Measurements from ENCODE around the gene ZDHHC3.

DNA sequence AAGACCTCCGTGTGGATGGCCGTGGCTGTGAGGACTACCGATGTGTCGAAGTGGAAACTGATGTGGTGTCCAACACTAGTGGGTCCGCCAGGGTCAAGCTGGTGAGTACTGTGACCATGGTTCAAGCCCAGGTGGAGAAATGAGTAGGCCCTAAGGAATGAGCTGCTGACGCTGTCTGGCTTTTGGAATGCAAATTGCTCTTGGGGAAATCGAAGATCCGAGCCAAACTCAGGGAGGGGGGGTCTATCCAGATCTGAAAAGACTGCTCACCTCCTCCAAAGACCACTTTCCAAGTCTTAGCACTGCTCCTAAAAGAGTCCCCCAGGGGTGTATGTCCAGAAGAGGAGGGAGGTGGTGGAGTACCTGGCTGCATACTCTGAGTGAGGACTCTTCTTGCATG, 13.2 kb upstream of the ZDHHC3 start:
- TF ChIP-seq, protein P1, sequence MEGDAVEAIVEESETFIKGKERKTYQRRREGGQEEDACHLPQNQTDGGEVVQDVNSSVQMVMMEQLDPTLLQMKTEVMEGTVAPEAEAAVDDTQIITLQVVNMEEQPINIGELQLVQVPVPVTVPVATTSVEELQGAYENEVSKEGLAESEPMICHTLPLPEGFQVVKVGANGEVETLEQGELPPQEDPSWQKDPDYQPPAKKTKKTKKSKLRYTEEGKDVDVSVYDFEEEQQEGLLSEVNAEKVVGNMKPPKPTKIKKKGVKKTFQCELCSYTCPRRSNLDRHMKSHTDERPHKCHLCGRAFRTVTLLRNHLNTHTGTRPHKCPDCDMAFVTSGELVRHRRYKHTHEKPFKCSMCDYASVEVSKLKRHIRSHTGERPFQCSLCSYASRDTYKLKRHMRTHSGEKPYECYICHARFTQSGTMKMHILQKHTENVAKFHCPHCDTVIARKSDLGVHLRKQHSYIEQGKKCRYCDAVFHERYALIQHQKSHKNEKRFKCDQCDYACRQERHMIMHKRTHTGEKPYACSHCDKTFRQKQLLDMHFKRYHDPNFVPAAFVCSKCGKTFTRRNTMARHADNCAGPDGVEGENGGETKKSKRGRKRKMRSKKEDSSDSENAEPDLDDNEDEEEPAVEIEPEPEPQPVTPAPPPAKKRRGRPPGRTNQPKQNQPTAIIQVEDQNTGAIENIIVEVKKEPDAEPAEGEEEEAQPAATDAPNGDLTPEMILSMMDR (IDR thresholded peaks at IDR 0.05), result no peak
- no peak for TF ChIP-seq POLR2A (IDR thresholded peaks at IDR 0.05)
